DMS114 treated with DMSO at 0.1 percent for 48 hours (cell line): ENCODE data around the gene LIN37.
"Not testable (repeated sequence)": the region's sequence is repeated elsewhere in the genome, so short reads cannot be mapped to it uniquely, and the experiment has no call there.

ENCODE experiments used
- DNase-seq: peaks from one replicate; lab custom pipeline; 2025; ENCODE audit not compliant: unreplicated experiment; lab: John Stamatoyannopoulos, UW

The LIN37 gene

DNA sequence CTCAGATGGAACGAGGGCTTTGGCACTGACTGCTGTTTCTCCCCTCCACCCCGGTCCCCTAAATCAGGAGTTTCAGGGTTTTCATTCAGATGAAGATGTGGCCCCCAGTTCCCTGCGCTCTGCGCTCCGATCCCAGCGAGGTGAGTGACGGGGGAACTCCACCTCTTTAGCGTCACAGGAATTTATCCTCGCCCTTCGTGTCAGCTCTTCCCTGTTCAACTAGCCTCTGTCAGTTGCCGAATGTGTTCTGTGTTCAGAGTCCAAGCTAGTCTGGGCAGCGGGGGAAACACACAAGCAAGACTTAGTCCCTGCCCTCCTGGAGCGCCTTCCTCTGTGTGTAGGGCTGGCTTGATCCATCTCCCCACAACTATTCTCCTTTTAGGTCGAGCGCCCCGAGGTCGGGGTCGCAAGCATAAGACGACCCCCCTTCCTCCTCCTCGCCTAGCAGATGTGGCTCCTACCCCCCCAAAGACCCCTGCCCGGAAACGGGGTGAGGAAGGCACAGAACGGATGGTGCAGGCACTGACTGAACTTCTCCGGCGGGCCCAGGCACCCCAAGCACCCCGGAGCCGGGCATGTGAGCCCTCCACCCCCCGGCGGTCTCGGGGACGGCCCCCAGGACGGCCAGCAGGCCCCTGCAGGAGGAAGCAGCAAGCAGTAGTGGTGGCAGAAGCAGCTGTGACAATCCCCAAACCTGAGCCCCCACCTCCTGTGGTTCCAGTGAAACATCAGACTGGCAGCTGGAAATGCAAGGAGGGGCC lies 28.8 kb upstream of the LIN37 start:
- no peak for DNase-seq

DNA sequence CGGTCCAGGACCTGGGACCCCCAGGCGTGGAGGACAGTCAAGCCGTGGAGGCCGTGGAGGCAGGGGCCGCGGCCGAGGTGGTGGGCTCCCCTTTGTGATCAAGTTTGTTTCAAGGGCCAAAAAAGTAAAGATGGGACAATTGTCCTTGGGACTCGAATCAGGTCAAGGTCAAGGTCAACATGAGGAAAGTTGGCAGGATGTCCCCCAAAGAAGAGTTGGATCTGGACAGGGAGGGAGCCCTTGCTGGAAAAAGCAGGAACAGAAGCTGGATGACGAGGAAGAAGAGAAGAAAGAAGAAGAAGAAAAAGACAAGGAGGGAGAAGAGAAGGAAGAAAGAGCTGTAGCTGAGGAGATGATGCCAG lies 28.2 kb upstream of the LIN37 start:
- DNase-seq, result no peak

DNA sequence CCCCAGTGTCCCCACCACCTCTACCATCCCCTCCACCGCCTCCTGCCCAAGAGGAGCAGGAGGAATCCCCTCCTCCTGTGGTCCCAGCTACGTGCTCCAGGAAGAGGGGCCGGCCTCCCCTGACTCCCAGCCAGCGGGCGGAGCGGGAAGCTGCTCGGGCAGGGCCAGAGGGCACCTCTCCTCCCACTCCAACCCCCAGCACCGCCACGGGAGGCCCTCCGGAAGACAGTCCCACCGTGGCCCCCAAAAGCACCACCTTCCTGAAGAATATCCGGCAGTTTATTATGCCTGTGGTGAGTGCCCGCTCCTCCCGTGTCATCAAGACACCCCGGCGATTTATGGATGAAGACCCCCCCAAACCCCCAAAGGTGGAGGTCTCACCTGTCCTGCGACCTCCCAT lies 27.7 kb upstream of the LIN37 start:
- no peak for DNase-seq

DNA sequence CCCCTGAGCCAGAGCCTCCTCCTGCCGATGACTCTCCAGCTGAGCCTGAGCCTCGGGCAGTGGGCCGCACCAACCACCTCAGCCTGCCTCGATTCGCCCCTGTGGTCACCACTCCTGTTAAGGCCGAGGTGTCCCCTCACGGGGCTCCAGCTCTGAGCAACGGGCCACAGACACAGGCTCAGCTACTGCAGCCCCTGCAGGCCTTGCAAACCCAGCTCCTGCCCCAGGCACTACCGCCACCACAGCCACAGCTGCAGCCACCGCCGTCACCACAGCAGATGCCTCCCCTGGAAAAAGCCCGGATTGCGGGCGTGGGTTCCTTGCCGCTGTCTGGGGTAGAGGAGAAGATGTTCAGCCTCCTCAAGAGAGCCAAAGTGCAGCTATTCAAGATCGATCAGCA lies 27.0 kb upstream of the LIN37 start:
- no peak for DNase-seq

DNA sequence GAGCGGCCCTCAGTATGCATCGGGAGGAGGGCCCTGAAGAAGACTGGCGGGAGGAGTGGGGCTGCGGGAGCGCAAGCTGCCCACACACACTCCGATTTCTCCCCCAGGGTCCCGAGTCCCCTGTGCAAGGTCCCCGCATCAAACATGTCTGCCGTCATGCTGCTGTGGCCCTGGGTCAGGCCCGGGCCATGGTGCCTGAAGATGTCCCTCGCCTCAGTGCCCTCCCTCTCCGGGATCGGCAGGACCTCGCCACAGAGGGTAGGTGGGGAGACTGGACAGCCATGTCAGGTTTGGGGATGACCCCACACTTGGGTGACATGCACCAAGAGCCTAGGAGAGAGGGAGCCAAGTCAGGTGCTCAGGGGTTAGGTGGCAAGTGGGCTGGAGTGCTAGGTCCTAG lies 25.9 kb upstream of the LIN37 start:
- no peak for DNase-seq

DNA sequence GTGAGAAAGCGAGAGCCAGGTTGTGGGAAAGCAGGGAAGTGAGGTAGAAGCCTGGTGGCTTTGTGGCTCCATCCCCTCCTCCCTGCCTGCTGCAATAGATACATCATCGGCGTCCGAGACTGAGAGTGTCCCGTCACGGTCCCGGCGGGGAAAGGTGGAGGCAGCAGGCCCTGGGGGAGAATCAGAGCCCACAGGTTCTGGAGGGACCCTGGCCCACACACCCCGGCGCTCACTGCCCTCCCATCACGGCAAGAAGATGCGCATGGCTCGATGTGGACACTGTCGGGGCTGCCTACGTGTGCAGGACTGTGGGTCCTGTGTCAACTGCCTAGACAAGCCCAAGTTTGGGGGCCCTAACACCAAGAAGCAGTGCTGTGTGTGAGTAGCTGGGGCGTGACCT lies 25.5 kb upstream of the LIN37 start:
- DNase-seq, result no peak

DNA sequence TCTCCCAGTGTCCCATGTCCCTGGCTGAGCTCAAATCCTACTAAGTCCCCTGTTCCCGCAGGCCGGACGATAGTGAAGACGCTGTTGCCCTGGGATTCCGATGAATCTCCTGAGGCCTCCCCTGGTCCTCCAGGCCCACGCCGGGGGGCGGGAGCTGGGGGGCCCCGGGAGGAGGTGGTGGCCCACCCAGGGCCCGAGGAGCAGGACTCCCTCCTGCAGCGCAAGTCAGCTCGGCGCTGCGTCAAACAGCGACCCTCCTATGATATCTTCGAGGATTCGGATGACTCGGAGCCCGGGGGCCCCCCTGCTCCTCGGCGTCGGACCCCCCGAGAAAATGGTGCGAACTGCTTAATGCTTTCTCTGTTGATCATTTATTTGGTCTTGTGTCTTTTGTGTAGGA lies 24.7 kb upstream of the LIN37 start:
- no peak for DNase-seq

DNA sequence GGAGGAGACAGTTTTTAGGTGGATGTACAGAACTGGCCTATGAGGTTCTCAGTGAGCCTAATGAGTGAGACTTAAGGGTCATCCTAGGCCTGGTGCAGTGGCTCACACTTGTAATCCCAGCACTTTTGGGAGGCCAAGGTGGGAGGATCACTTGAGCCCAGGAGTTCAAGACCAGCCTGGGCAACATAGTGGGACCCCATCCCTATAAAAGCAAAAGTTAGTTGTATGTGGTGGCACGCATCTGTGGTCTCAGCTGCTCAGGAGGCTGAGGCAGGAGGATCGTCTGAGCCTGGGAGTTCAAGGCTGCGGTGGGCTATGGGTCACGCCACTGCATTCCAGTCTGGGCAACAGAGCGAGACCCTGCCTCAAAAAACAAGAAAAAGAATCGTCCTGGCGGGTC lies 24.2 kb upstream of the LIN37 start:
- not testable (repeated sequence) for DNase-seq

DNA sequence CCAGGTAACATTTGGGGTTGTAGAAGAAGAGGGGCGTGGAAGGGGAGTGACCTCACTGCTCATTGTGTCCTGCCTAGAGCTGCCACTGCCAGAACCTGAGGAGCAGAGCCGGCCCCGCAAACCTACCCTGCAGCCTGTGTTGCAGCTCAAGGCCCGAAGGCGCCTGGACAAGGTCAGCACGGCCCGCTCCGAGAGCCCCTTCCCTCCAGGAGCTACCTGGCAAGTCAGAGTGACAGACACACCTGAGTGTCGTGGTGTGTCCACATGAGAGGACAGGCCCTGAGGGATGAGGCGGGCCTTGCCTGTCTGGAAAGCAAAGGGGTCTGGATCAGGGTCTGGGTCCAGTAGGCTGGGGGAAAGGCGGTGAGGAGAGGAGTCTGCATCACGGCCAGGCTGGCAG lies 23.8 kb upstream of the LIN37 start:
- no peak for DNase-seq

DNA sequence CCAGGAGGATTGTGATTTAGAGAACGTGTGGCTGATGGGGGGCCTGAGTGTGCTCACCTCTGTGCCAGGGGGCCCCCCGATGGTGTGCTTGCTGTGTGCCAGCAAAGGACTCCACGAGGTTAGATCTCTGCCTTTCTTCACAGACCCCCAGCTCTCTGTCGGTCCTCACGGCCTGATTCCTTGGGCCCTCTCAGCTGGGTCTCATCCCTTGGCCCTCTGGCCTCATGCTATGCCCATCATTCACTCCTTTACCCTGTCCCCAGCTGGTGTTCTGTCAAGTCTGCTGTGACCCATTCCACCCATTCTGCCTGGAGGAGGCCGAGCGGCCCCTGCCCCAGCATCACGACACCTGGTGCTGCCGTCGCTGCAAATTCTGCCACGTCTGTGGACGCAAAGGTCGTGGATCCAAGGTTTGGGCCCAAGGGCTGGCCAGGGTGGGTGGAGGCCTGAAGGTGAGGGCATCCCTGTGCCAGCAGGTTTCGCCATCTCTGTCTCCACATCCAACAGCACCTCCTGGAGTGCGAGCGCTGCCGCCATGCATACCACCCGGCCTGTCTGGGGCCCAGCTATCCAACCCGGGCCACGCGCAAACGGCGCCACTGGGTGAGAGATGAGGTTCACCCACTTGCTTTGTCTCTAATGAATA lies 23.0 kb upstream of the LIN37 start:
- DNase-seq, result no peak

DNA sequence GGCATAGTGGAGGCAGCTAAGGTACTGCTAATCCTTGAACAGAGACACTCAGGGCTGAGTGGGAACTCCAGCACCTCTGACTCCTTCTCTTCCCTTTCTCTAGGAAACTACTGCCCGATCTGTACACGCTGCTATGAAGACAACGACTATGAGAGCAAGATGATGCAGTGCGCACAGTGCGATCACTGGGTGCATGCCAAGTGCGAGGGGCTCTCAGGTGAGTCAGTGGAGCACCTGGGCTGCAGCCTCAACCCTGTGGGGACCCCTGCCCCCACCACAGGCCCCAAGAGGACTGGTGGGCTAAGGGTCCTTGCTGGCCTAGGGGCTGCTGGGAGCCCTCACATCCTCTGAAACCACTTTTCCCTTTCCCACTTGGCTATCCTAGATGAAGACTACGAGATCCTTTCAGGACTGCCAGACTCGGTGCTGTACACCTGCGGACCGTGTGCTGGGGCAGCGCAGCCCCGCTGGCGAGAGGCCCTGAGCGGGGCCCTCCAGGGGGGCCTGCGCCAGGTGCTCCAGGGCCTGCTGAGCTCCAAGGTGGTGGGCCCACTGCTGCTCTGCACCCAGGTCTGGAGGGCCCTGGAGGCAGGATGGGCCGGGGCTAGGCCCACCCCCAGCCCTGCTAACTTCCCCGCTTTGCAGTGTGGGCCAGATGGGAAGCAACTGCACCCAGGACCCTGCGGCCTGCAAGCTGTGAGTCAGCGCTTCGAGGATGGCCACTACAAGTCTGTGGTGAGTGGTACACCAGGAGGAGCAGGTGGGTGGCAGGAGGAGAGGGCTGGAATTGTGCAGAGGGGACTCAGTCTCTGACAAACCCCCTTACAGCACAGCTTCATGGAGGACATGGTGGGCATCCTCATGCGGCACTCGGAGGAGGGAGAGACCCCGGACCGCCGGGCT lies 21.1 kb upstream of the LIN37 start:
- no peak for DNase-seq

DNA sequence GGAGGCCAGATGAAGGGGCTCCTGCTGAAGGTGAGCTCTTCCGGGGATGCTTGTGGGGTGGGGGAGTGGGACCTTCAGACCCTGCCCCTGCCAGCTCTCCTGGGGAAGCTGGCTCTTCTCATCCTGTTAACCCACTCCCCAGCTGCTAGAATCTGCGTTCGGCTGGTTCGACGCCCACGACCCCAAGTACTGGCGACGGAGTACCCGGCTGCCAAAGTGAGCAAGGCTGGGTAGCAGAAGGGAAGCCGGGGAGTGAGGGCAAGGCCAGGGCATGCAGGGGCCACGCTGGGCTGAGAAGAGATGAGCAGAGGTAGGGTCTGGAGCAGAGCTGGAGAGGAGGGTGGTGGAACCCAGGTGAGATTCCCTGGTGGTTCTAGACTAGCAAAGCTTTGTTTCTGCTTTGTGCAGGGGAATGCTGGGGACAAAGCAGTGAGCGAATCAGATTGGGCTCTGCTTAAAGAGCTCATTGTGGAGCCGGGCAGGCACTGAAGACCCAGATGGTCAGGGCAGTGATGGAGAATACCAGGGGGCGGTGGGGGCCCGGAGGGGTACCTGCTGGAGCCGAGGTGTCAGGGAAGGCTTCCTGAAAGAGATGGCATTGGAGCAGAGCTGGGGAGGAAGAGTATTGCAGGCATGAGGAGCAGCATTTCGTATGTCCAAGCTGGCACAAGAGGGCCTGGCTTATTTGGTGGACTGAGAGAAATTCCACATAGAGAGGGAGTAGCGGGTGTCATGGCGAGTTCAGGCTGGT lies 20.2 kb upstream of the LIN37 start:
- DNase-seq, result no peak

DNA sequence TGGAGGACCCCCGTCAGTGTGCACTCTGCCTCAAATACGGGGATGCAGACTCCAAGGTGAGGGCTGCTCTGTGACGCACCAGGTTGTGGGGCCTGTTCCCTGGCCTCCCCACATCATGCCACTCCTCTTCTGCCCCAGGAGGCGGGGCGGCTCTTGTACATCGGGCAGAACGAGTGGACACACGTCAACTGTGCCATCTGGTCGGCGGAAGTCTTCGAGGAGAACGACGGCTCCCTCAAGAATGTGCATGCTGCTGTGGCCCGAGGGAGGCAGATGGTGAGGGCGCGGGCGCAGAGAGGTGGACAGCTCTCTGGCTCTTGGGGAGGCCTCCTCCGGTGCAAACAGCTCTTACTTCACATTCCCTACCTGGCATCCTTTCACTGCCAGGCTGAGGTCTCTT lies 19.4 kb upstream of the LIN37 start:
- no peak for DNase-seq

DNA sequence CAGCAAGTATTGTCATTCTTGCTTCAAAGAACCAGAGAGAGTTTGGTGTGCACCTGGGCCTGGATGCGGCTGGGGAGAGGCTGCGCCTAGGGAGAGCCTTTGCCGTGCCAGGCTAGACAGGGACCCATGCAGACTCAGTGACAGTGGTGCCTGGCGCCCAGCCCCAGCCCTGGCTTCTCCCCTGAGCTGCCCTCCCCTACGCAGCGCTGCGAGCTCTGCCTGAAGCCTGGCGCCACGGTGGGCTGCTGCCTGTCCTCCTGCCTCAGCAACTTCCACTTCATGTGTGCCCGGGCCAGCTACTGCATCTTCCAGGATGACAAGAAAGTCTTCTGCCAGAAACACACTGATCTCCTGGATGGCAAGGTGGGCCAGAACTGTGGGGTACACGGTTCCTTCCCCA lies 18.6 kb upstream of the LIN37 start:
- no peak for DNase-seq

DNA sequence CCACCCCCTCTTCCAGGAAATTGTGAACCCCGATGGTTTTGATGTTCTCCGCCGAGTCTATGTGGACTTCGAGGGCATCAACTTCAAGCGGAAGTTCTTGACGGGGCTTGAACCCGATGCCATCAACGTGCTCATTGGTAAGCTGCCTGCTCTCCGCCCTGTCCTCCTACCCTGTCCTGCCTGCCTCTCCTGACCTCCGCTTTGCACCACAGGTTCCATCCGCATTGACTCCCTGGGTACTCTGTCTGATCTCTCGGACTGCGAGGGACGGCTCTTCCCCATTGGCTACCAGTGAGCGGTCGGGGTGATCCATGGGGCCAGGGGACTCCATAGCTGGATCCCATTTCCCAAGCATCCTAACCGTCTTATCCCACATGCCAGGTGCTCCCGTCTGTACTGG lies 18.1 kb upstream of the LIN37 start:
- DNase-seq, result no peak

DNA sequence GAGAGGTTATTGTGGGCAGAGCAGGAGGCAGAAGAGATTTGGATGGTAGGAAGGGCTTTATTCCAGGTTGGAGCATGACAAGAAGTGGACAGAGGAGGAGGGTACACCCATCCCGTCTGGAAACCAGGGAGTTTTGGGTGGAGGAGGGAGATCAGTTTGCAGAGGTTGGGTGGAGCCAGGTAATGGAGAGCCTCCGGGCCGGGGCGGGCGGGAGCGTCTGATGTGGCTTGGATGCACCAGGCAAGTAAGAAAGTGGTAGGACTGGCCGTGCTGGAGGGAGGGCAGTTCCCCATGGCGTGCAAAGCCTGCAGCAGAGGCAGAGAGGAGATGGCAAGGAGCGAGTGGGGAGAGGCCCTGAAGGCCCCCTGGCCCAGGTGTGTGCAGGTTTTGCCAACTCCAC lies 17.0 kb upstream of the LIN37 start:
- no peak for DNase-seq

DNA sequence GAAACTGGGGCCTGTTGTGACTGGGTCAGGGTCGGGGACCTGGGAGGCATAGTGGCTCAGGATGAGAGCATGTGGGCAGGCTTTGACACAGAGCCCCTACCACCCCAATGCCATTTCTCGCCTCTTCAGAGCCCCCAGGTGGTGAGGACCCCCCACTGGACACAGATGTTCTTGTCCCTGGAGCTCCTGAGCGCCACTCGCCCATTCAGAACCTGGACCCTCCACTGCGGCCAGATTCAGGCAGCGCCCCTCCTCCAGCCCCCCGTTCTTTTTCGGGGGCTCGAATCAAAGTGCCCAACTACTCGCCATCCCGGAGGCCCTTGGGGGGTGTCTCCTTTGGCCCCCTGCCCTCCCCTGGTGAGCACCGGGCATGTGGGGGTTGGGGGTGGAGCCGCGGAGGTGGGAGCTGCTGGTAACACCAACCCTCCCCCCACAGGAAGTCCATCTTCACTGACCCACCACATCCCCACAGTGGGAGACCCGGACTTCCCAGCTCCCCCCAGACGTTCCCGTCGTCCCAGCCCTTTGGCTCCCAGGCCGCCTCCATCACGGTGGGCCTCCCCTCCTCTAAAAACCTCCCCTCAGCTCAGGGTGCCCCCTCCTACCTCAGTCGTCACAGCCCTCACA lies 16.5 kb upstream of the LIN37 start:
- DNase-seq, result no peak

DNA sequence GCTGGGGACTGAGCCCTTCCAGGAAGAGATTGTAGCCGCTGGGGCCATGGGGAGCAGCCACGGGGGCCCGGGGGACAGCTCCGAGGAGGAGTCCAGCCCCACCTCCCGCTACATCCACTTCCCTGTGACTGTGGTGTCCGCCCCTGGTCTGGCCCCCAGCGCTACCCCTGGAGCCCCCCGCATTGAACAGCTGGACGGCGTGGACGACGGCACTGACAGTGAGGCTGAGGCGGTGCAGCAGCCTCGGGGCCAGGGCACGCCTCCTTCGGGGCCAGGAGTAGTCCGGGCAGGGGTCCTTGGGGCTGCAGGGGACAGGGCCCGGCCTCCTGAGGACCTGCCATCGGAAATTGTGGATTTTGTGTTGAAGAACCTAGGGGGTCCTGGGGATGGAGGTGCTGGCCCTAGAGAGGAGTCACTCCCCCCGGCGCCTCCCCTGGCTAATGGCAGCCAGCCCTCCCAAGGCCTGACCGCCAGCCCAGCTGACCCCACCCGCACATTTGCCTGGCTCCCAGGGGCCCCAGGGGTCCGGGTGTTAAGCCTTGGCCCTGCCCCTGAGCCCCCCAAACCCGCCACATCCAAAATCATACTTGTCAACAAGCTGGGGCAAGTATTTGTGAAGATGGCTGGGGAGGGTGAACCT lies 15.7 kb upstream of the LIN37 start:
- DNase-seq, result no peak

DNA sequence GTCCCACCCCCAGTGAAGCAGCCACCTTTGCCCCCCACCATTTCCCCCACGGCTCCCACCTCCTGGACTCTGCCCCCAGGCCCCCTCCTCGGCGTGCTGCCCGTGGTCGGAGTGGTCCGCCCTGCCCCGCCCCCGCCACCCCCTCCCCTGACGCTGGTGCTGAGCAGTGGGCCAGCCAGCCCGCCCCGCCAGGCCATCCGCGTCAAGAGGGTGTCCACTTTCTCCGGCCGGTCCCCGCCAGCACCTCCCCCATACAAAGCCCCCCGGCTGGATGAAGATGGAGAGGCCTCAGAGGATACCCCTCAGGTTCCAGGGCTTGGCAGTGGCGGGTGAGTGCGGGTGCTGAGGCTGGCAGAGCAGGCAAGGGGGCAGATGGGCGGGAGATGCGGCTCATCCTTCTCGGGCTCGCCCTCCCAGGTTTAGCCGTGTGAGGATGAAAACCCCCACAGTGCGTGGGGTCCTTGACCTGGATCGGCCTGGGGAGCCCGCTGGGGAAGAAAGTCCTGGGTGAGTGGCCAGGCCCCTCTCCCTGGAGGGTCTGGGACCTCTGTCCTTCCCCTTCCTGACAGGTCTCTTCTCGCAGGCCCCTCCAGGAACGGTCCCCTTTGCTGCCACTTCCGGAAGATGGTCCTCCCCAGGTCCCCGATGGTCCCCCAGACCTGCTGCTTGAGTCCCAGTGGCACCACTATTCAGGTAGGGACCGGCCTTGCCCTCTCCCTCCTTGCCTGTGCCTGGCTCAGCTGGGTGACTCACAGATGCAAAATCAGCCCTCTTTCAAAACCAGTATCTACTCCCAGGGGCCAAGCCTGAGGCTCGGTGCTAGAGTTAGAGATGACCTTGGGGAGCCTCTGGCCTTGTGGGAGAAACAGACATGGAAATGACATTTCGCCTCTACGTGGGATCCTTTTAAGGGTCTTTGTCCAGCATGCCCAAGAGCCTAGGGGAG lies 14.9 kb upstream of the LIN37 start:
- no peak for DNase-seq
